GM12892 (cell line): ENCODE data around the gene RABL6.

ENCODE experiments used
- DNase-seq: peaks from one replicate; pipeline ENCODE4 v3.0.0; 2011; ENCODE audit not compliant: insufficient read length
- FAIRE-seq: peaks from 2 replicates; lab custom pipeline; 2011; peaks lifted over from hg19 to GRCh38; lab: Jason Lieb, UNC
- POLR2A ChIP-seq: IDR thresholded peaks from 2 replicates; pipeline ENCODE4 v1.6.1; 2011; ENCODE audit warnings: low read depth, low read length, control low read depth
- POLR2AphosphoS5 ChIP-seq: IDR thresholded peaks from 2 replicates; pipeline ENCODE4 v1.6.1; 2011; ENCODE audit warnings: low read depth, low read length, control low read depth
- TAF1 ChIP-seq: IDR thresholded peaks from 2 replicates; pipeline ENCODE4 v1.6.1; 2011; ENCODE audit warnings: low read depth, mild to moderate bottlenecking, control low read depth, low read length, borderline replicate concordance

Gene RABL6

DNA sequence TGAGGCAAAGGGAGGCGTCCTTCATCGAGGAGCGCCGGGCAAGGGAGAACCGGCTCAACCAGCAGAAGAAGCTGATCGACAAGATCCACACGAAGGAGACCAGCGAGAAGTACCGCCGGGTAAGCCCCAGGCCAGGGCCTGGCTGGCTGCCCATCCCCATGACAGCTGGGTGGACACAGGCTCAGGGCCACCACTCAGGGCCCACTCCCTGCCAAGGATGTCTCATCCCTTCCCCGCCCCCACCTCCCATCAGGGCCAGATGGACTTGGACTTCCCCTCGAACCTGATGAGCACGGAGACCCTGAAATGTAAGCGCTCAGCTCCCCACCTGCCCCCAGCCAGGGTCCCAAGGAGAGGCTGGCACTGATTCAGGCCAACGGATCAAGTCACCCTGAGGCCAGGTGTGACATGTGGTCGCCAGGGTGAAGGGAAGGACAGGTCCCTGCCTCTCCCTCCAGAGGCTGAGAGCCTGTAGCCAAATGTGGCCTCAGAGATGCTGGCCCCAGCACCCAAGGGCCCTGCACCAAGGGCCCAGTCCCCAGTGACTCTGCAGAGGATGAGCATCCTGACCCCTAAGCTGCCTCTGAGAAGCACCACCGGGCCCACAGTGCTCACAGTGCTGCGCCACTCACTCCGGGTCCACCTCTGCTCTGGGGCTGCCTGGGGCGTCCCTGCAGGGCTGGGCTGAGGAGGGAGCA lies 3.1 kb upstream of the RABL6 start:
- DNase-seq (no peak), FAIRE-seq (no peak)
- TF ChIP-seq TAF1 (no peak), POLR2A (no peak), POLR2AphosphoS5 (no peak)

DNA sequence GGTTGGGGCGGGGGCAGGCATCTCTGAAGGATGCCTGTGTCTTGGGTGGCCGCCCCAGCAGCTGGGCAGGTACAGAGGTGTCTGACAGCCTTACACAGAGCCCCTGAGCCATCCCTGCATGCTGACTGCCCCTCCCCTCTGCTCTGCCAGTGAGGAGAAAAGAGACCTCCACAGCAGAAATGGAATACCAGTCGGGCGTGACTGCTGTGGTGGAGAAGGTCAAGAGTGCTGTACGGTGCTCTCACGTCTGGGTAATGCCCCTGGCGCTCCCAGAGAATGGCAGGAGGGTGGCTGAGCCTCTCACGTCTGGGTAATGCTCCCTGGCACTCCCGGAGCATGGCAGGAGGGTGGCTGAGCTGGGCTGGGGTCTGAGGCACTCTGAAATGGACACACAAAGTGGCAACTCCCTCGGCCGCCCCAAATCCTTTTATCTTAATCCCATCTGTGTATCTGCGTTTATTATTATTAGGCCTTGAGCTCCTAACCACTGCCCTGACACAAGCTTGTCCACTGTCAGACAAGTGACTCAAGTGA lies 2.5 kb upstream of the RABL6 start:
- no peak for TF ChIP-seq POLR2AphosphoS5
- TF ChIP-seq TAF1: no peak
- TF ChIP-seq POLR2A: no peak
- DNase-seq (no peak), FAIRE-seq (no peak)

DNA sequence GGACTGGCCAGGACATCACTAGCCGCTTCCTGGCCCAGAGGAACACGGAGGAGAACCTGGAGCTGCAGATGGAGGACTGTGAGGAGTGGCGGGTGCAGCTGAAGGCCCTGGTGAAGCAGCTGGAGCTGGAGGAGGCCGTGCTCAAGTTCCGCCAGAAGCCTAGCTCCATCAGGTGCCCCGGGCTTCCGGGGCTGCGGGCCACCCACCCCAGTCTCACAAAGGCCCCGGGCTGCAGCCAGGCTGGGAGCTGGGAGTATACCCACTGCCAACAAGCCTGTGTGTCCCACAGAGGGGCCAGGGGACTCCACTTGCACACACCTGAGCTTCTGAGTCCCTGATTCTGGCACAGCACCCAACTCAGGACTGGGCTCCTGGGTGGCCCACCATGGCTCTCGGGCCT lies 1.7 kb upstream of the RABL6 start:
- no peak for TF ChIP-seq POLR2A
- TF ChIP-seq POLR2AphosphoS5: no peak
- TF ChIP-seq TAF1: no peak
- no peak for FAIRE-seq
- DNase-seq: no peak

DNA sequence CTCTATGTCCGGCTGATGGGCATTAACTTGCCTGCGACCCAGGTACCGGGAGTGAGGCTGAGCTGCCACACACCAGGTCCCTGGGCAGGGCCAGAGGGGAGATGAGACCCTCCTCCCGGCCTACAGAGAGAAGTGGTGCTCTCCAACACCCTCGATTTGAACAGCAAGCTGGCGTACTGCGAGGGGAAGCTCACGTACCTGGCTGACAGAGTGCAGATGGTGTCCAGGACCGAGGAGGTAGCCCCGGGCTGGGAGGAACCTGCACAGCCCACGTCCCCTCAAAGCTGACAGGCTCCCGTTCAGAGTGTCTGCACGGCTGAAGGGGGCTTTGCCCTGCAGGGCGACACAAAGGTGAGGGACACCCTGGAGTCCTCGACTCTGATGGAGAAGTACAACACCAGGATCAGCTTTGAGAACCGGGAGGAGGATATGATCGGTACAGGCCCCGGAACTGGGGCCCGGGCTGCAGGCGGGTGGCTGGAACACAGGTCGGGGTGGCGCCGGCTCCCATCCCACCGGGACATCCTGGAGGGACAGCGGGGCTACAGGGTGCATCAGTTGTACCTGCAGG lies 1.0 kb upstream of the RABL6 start:
- FAIRE-seq (no peak), DNase-seq (no peak)
- TF ChIP-seq TAF1: no peak
- no peak for TF ChIP-seq POLR2AphosphoS5
- no peak for TF ChIP-seq POLR2A

DNA sequence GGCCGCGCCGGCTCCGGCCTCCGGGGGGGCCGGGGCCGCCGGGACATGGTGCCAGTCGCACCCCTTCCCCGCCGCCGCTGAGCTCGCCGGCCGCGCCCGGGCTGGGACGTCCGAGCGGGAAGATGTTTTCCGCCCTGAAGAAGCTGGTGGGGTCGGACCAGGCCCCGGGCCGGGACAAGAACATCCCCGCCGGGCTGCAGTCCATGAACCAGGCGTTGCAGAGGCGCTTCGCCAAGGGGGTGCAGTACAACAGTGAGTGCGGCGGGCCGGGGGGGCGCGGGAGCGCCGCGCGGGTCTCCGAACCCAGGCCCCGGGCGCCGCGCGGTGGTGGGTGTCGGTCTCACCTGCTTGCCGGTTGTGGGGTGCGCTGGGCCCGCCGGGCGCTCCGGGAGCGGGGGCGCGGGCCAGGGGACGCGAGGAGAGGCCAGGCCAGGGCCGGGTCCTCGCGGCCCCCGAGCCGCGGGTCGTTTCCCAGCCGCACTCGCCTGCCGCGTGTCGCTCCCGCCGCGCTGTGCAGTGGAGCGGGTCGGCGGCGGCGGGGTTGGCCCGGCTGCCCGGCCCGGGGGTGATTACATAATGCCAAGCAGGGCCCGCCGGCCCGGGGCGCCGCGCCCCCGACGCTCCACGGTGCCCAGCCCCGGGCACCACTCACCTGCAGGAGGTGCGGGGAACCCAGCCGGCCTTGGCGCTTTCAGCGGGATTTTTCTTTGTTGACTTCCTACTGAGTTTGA lies 492 bp downstream of the RABL6 start:
- peak; percentile 81 for TF ChIP-seq TAF1
- no peak for TF ChIP-seq POLR2AphosphoS5
- no peak for DNase-seq
- no peak for FAIRE-seq

DNA sequence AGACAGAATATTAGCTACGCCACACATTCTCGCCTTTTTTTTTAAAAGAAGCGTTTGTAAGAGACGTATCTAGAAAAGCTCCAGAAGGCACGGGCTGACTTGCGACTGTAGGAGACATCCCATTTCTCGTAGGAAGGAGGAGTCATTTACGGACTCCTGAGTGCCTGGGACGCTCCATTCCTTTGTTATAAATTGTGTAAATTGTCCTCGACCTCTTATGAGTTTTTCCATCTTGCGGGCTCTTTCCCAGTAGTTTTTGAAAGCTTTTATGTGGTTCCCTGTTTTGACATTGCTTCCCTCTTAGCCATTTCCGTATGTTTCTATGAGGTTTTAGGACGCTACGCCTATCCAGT lies 1.0 kb downstream of the RABL6 start:
- TF ChIP-seq POLR2AphosphoS5: no peak
- TF ChIP-seq POLR2A: no peak
- no peak for TF ChIP-seq TAF1
- DNase-seq: no peak
- no peak for FAIRE-seq

DNA sequence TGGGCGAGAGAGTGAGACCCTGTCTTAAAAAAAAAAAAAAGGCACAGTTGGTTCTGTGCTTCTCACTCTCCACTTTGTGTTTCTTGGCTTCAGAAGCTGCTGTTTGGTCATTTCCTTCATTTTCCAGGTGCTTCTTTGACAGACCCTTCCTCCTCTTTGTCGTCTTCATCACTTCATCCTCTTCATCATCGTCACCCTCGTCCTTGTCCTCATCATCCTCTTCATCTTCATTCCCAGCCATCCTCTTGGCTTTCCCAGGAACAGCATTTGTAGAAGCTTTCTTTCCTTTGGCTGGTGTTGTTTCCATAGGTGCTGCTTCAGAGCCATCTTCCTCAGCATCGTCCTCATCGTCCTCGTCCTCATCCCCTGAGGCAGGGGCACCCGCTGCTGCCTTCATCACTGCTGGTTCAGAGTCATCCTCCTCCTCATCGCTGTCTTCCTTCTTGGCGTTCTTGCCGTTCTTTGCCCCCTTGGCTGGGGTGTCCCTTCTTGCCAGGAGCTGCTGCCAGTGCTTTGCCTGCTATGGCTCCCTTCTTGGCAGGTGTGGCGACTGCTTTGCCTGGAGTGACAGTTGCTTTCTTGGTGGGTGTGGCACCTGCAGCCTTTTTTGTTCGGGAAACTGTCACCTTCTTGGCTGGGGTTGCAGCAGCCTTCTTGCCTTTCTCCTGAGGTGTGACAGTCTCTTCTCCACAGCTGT lies 7.1 kb downstream of the RABL6 start:
- FAIRE-seq: no peak
- DNase-seq: no peak
- TF ChIP-seq POLR2A (no peak), TAF1 (no peak), POLR2AphosphoS5 (no peak)

DNA sequence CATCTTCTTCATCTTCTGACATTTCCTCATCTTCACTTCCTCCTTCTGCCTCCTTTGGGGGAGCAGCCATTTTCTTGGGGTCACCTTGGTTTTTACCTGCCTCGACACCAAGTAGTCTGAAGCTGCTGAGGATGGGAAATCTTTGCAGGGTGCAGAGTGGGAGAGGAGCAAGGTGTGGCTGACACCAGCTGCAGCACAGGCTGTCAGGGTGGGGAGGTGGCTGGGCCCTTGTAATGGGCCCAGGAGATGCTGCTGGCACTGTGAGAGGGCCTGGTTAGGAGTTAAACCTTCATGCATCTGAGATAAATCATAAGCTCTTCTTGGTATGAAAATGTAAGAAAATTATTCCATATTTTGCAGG lies 7.7 kb downstream of the RABL6 start:
- FAIRE-seq (no peak), DNase-seq (no peak)
- no peak for TF ChIP-seq POLR2A
- no peak for TF ChIP-seq TAF1
- TF ChIP-seq POLR2AphosphoS5: no peak

DNA sequence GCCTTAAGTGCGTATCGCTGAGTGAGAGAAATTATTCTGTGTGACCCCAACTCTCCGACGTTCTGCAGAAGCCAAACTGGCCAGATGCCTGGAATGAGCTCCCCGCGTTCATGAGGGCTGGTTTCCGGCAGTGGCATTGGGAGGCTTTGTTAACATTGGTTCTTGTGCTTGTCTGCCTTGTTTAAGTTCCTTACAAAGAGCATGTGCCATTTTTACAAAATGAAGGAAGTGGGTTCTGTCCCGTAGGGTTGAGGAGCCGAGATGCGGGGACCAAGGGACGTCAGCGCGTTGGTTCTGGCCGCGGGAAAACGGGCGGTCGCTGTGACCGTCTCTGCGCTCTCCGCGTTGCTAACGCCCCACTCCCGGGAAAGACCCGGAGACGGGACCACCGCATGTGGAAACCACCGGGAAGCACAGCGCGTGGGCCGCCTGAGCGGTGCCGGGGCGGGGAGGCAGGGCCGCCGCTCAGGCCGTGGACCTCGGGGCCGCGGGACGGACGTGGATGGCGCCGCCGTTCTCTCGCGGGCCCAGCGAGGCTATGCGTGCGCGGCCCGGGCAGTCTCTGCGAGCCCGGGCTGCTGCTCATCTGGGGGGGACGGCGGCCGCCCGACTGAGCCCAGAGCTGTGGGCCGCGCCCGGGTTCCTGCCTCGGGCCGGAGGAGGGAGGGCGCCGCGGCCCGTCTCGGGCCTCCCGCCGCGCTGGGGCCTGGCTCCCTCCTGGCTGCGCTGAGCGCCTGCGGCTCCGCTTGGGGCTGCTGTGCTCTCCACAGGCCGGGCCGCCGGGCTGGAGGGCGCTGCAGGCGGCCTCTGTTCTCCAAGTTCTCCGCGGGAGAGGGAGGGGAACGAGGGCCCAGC lies 13.4 kb downstream of the RABL6 start:
- DNase-seq (no peak), FAIRE-seq (no peak)
- no peak for TF ChIP-seq TAF1
- TF ChIP-seq POLR2AphosphoS5: no peak
- TF ChIP-seq POLR2A: no peak

DNA sequence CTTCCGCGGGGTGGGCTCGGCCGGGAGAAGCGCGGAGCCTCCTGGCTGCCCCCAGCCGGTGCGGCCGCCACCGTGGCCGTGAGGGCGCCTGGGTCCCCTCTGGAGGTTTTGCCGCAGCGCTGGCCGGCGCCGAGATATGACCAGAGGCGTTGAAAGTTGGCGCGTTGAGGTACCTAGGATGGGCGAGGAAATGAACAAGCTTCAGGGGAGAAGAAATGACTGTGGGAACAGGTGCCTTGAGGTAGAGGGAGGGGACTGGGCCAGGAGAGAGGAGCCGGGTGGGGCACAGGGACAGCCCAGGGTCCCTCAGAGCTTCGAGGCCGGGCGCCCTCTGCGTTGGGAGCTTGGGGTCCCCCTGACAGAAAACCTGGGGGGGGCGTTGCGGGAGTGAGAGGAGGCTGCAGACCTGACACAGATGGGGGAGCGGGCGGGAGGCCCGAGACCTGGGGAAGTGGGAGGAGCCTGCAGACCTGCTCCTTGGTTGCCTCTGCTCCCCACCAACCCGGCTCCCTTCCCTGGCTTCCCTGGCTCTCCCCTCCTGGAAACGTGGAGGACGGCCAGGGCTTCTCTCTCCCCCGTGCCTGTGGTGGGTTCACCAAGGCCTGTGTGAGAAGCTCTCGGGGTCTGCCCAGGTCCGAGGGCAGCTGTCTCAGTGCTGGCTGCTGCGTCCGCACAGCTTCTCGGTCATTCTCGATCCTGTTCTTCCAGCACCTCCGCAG lies 14.2 kb downstream of the RABL6 start:
- DNase-seq: no peak
- FAIRE-seq: no peak
- TF ChIP-seq POLR2AphosphoS5 (no peak), POLR2A (no peak)
